Liver (tissue), 9 donors: Measurements from ENCODE around the gene ALKBH1. TPM values are rescaled to one million over a fixed set of nuclear protein-coding genes. Genes with fewer than 3 reads are reported as not detected.

Source experiments
- DNase-seq: peaks from one replicate; pipeline ENCODE4 v3.0.0-alpha.2; 2017; ENCODE audit warnings: low spot score
- H3K27ac ChIP-seq, 2 donors: one replicate each; pipeline ENCODE4 v1.7.0; 2013; ENCODE audit warnings: inconsistent platforms in 2 of 2, low read length in 2 of 2, control low read depth in 1 of 2, low read depth in 1 of 2, mild to moderate bottlenecking in 1 of 2
- H3K27me3 ChIP-seq, 4 donors: one replicate each; pipeline versions ENCODE4 v1.6.1 to v1.7.0; 2013; ENCODE audit warnings: low read length in 3 of 4, inconsistent platforms in 1 of 4, mild to moderate bottlenecking in 1 of 4, moderate library complexity in 1 of 4; ENCODE audit not compliant: control insufficient read depth in 4 of 4, insufficient read depth in 4 of 4
- H3K36me3 ChIP-seq, 4 donors: one replicate each; pipeline versions ENCODE4 v1.6.1 to v1.7.0; 2013; ENCODE audit warnings: low read length in 3 of 4, mild to moderate bottlenecking in 3 of 4, low read depth in 1 of 4, moderate library complexity in 1 of 4; ENCODE audit not compliant: control insufficient read depth in 4 of 4, insufficient read depth in 3 of 4
- H3K4me1 ChIP-seq, 4 donors: one replicate each; pipeline versions ENCODE4 v1.6.1 to v1.7.0; 2013; ENCODE audit warnings: low read length in 3 of 4, mild to moderate bottlenecking in 3 of 4, moderate library complexity in 1 of 4; ENCODE audit not compliant: control insufficient read depth in 4 of 4, insufficient read depth in 4 of 4
- H3K4me3 ChIP-seq, 3 donors: one replicate each; pipeline versions ENCODE4 v1.6.1 to v1.7.0; 2013; ENCODE audit warnings: low read length in 3 of 3, control low read depth in 1 of 3, low read depth in 1 of 3, mild to moderate bottlenecking in 1 of 3
- H3K9ac ChIP-seq, 2 donors: one replicate each; pipeline ENCODE4 v1.7.0; 2013; ENCODE audit warnings: low read length in 2 of 2, mild to moderate bottlenecking in 2 of 2, moderate library complexity in 2 of 2, control low read depth in 1 of 2, low read depth in 1 of 2
- H3K9me3 ChIP-seq, 4 donors: one replicate each; pipeline versions ENCODE4 v1.6.1 to v1.7.0; 2013; ENCODE audit warnings: low read length in 3 of 4; ENCODE audit not compliant: control insufficient read depth in 4 of 4
- ATF3 ChIP-seq: IDR thresholded peaks from 2 replicates; pipeline ENCODE4 v1.6.1; 2016; ENCODE audit warnings: antibody characterized with exemption
- CTCF ChIP-seq: fragments of 150-350 bp; IDR thresholded peaks from 2 replicates; pipeline ENCODE4 v1.5.1; 2017; ENCODE audit warnings: improper control_type of control experiment, low read depth, low read length; ENCODE audit not compliant: missing input control
- EGR1 ChIP-seq, 2 donors: IDR thresholded peaks; 2 replicates each; pipeline ENCODE4 v1.6.1; 2016 to 2018; ENCODE audit warnings: antibody characterized with exemption in 2 of 2, low read depth in 2 of 2
- FOXA2 ChIP-seq: IDR thresholded peaks from 2 replicates; pipeline ENCODE4 v1.6.1; 2016; ENCODE audit warnings: antibody characterized with exemption
- GABPA ChIP-seq, 2 donors: IDR thresholded peaks in 1 of 2; conservative IDR thresholded peaks in 1 of 2; 2 replicates each; pipeline ENCODE4 v1.6.1; 2016; ENCODE audit warnings: antibody characterized with exemption in 2 of 2, mild to moderate bottlenecking in 1 of 2, moderate library complexity in 1 of 2
- HNF4A ChIP-seq, 2 donors: conservative IDR thresholded peaks; 2 replicates each; pipeline ENCODE4 v1.6.1; 2016; ENCODE audit warnings: antibody characterized with exemption in 2 of 2, mild to moderate bottlenecking in 2 of 2
- HNF4G ChIP-seq: IDR thresholded peaks from 2 replicates; pipeline ENCODE4 v1.6.1; 2016; ENCODE audit warnings: antibody characterized with exemption
- JUND ChIP-seq, 2 donors: IDR thresholded peaks; 2 replicates each; pipeline ENCODE4 v1.6.1; 2016; ENCODE audit warnings: antibody characterized with exemption in 2 of 2
- MAX ChIP-seq: IDR thresholded peaks from 2 replicates; pipeline ENCODE4 v1.6.1; 2016; ENCODE audit warnings: antibody characterized with exemption
- NR2F2 ChIP-seq: IDR thresholded peaks from 2 replicates; pipeline ENCODE4 v1.6.1; 2016; ENCODE audit warnings: antibody characterized with exemption
- RAD21 ChIP-seq, 2 donors: IDR thresholded peaks; 2 replicates each; pipeline ENCODE4 v1.6.1; 2016; ENCODE audit warnings: antibody characterized with exemption in 2 of 2, mild to moderate bottlenecking in 2 of 2
- REST ChIP-seq: IDR thresholded peaks from 2 replicates; pipeline ENCODE4 v1.6.1; 2016; ENCODE audit warnings: antibody characterized with exemption, mild to moderate bottlenecking
- RXRA ChIP-seq, 2 donors: IDR thresholded peaks; 2 replicates each; pipeline ENCODE4 v1.6.1; 2017 to 2018; ENCODE audit warnings: antibody characterized with exemption in 2 of 2, mild to moderate bottlenecking in 1 of 2
- SP1 ChIP-seq: IDR thresholded peaks from 2 replicates; pipeline ENCODE4 v1.6.1; 2018; ENCODE audit warnings: antibody characterized with exemption, mild to moderate bottlenecking
- TAF1 ChIP-seq: conservative IDR thresholded peaks from 2 replicates; pipeline ENCODE4 v1.6.1; 2016; ENCODE audit warnings: antibody characterized with exemption, mild to moderate bottlenecking
- YY1 ChIP-seq: IDR thresholded peaks from 2 replicates; pipeline ENCODE4 v1.6.1; 2016; ENCODE audit warnings: antibody characterized with exemption, mild to moderate bottlenecking
- ZBTB33 ChIP-seq: IDR thresholded peaks from 2 replicates; pipeline ENCODE4 v1.6.1; 2016; ENCODE audit warnings: antibody characterized with exemption
- WGBS: extraction: QIAGEN DNeasy Blood & Tissue Kit; methylation state at CpG from one replicate; pipeline ENCODE4 v1.1.7; 2013; 5-methylcytosine and 5-hydroxymethylcytosine counted together
- polyA plus RNA-seq, 2 donors: library from polyadenylated mRNA; stranded (reverse) in 1 of 2; unstranded in 1 of 2; fragments of 200-250 nt in 1 of 2; fragments of >200 nt in 1 of 2; fragmentation: Nextera tagmentation in 1 of 2; extraction: Ambion mirVana in 1 of 2; gene quantifications; one replicate each; pipeline versions ENCODE4 v1.2.1 to v1.2.3, GENCODE V29; 2013 to 2015
- total RNA-seq, 2 donors: library from RNA; depleted of rRNA; stranded (reverse); fragments of >200 nt; gene quantifications; one replicate each; pipeline ENCODE4 v1.2.3, GENCODE V29; 2014
- donor health status: healthy.
- donor health status: healthy.
- donor health status: healthy.
- donor health status: healthy.
- donor health status: healthy.

The ALKBH1 gene
- total and polyA plus RNA-seq, 4 donors = 4.2 to 6.1 (median 5.0) TPM

- TF ChIP-seq GABPA (IDR thresholded peaks at IDR 0.05 in 1 of 2, conservative IDR thresholded peaks at IDR 0.05 in 1 of 2) = no peak
- no peak for TF ChIP-seq FOXA2
- no peak for TF ChIP-seq ZBTB33
- TF ChIP-seq ATF3 = no peak
- TF ChIP-seq TAF1 = no peak
- no peak for TF ChIP-seq JUND (IDR thresholded peaks at IDR 0.05)
These were observed 926 bp upstream of the ALKBH1 start (continued) for GRCh38 chr14:77708749-77709148.

- H3K27me3 ChIP-seq = no peaks in the 10 kb centered on the region
- TF ChIP-seq RAD21 (IDR thresholded peaks at IDR 0.05) (peak; percentile 40 to 54), YY1 (no peak)
- WGBS = under 1% methylated on average over 14 of the region's 14 CpGs
- H3K36me3 ChIP-seq = peaks cover 9 to 27% (median 17%) of the 10 kb centered on the region in 4 donors
- DNase-seq = no peak
- peak overlapping the region; percentile 71 for H3K9ac ChIP-seq
- H3K4me1 ChIP-seq = peaks cover 6 to 38% (median 33%) of the 10 kb centered on the region in 4 donors
- H3K27ac ChIP-seq = no peak overlapping the region
- peak overlapping the region; percentile 91 to 98 (median 92) for H3K4me3 ChIP-seq
- H3K9me3 ChIP-seq = no peaks in the 10 kb centered on the region
These were observed 484 bp downstream of the ALKBH1 start for GRCh38 chr14:77707355-77707723.

- H3K9ac ChIP-seq = no peak overlapping the region
- H3K27ac ChIP-seq = no peak overlapping the region
- no peak for TF ChIP-seq HNF4G
- no peak for TF ChIP-seq YY1
- TF ChIP-seq EGR1 (IDR thresholded peaks at IDR 0.05; ENCODE audit: low read depth in 2 of 2) = no peak
- no peak for TF ChIP-seq MAX
- TF ChIP-seq JUND (IDR thresholded peaks at IDR 0.05) = no peak
- TF ChIP-seq SP1 = no peak
- no peak for TF ChIP-seq RAD21 (IDR thresholded peaks at IDR 0.05)
- TF ChIP-seq FOXA2 = no peak
- TF ChIP-seq HNF4A (conservative IDR thresholded peaks at IDR 0.05) = no peak
- TF ChIP-seq NR2F2 = no peak
- no peak for TF ChIP-seq ZBTB33
- no peak for TF ChIP-seq TAF1
- no peak for TF ChIP-seq ATF3
- TF ChIP-seq CTCF = no peak
- TF ChIP-seq RXRA (IDR thresholded peaks at IDR 0.05) = no peak
- no peak for TF ChIP-seq REST
- no peak for TF ChIP-seq GABPA (IDR thresholded peaks at IDR 0.05 in 1 of 2, conservative IDR thresholded peaks at IDR 0.05 in 1 of 2)
- H3K27me3 ChIP-seq = no peaks in the 10 kb centered on the region
- H3K4me3 ChIP-seq = no peak overlapping the region
- no peaks in the 10 kb centered on the region for H3K4me1 ChIP-seq
- DNase-seq = no peak
- peaks cover 11 to 43% (median 28%) of the 10 kb centered on the region in 4 donors for H3K36me3 ChIP-seq
- no peaks in the 10 kb centered on the region for H3K9me3 ChIP-seq
- 95% methylated on average over 2 of the region's 2 CpGs for WGBS
These were observed 16.6 kb downstream of the ALKBH1 start for GRCh38 chr14:77691259-77691658.
